ENCODE measurements around the gene TAAR1.
"Not testable (repeated sequence)": the region's sequence is repeated elsewhere in the genome, so short reads cannot be mapped to it uniquely, and the experiment has no call there.

The TAAR1 gene

GRCh38 chr6:132685009-132685408 lies 26.0 kb upstream of the TAAR1 start:
- no peak overlapping the region for H3K4me3 ChIP-seq (ENCODE audit: insufficient read depth, low read depth, low read length)
- WGBS, 2 experiments: 92% methylated on average over 3 of the region's 3 CpGs; no CpG with 5 or more reads in 1 of the 2 experiments
- no peaks in the 10 kb centered on the region for H3K9me3 ChIP-seq (ENCODE audit: control insufficient read depth, low read length)
- no peaks in the 10 kb centered on the region for H3K4me1 ChIP-seq (ENCODE audit: control insufficient read depth, insufficient read depth, low read length)
- no peaks in the 10 kb centered on the region for H3K36me3 ChIP-seq (ENCODE audit: control insufficient read depth, insufficient read depth, low read length)
- no peaks in the 10 kb centered on the region for H3K27me3 ChIP-seq (ENCODE audit: control insufficient read depth, insufficient read depth, low read length, poor library complexity, severe bottlenecking)
- no peak overlapping the region for H3K27ac ChIP-seq (ENCODE audit: insufficient read depth, low read depth, low read length, poor library complexity, severe bottlenecking)

GRCh38 chr6:132684272-132684671 lies 25.3 kb upstream of the TAAR1 start:
- H3K9me3 ChIP-seq (ENCODE audit: control insufficient read depth, low read length): no peaks in the 10 kb centered on the region
- no peaks in the 10 kb centered on the region for H3K27me3 ChIP-seq (ENCODE audit: control insufficient read depth, insufficient read depth, low read length, poor library complexity, severe bottlenecking)
- WGBS, 2 experiments: 79 to 85% methylated on average over 4 of the region's 6 CpGs
- no peaks in the 10 kb centered on the region for H3K4me1 ChIP-seq (ENCODE audit: control insufficient read depth, insufficient read depth, low read length)
- H3K27ac ChIP-seq (ENCODE audit: insufficient read depth, low read depth, low read length, poor library complexity, severe bottlenecking): no peak overlapping the region
- H3K4me3 ChIP-seq (ENCODE audit: insufficient read depth, low read depth, low read length): no peak overlapping the region
- no peaks in the 10 kb centered on the region for H3K36me3 ChIP-seq (ENCODE audit: control insufficient read depth, insufficient read depth, low read length)

- H3K27me3 ChIP-seq (ENCODE audit: control insufficient read depth, insufficient read depth, low read length, poor library complexity, severe bottlenecking): no peaks in the 10 kb centered on the region
- WGBS, 2 experiments: 88 to 95% methylated on average over 6 of the region's 6 CpGs
- H3K36me3 ChIP-seq (ENCODE audit: control insufficient read depth, insufficient read depth, low read length): no peaks in the 10 kb centered on the region
- H3K4me1 ChIP-seq (ENCODE audit: control insufficient read depth, insufficient read depth, low read length): no peaks in the 10 kb centered on the region
- H3K27ac ChIP-seq (ENCODE audit: insufficient read depth, low read depth, low read length, poor library complexity, severe bottlenecking): no peak overlapping the region
- no peaks in the 10 kb centered on the region for H3K9me3 ChIP-seq (ENCODE audit: control insufficient read depth, low read length)
- no peak overlapping the region for H3K4me3 ChIP-seq (ENCODE audit: insufficient read depth, low read depth, low read length)
Measured at GRCh38 chr6:132683543-132683942, 24.6 kb upstream of the TAAR1 start.

GRCh38 chr6:132679094-132679493 lies 20.1 kb upstream of the TAAR1 start:
- not testable (repeated sequence) for H3K27me3 ChIP-seq (ENCODE audit: control insufficient read depth, insufficient read depth, low read length, poor library complexity, severe bottlenecking); H3K27ac ChIP-seq (ENCODE audit: insufficient read depth, low read depth, low read length, poor library complexity, severe bottlenecking); H3K36me3 ChIP-seq (ENCODE audit: control insufficient read depth, insufficient read depth, low read length); H3K9me3 ChIP-seq (ENCODE audit: control insufficient read depth, low read length); H3K4me3 ChIP-seq (ENCODE audit: insufficient read depth, low read depth, low read length); H3K4me1 ChIP-seq (ENCODE audit: control insufficient read depth, insufficient read depth, low read length)

GRCh38 chr6:132675749-132676148 lies 16.8 kb upstream of the TAAR1 start:
- Histone ChIP-seq H3K27ac (ENCODE audit: insufficient read depth, low read depth, low read length, poor library complexity, severe bottlenecking) (no peak overlapping the region), H3K27me3 (ENCODE audit: control insufficient read depth, insufficient read depth, low read length, poor library complexity, severe bottlenecking) (no peaks in the 10 kb centered on the region), H3K9me3 (ENCODE audit: control insufficient read depth, low read length) (no peaks in the 10 kb centered on the region), H3K36me3 (ENCODE audit: control insufficient read depth, insufficient read depth, low read length) (no peaks in the 10 kb centered on the region), H3K4me3 (ENCODE audit: insufficient read depth, low read depth, low read length) (no peak overlapping the region), H3K4me1 (ENCODE audit: control insufficient read depth, insufficient read depth, low read length) (no peaks in the 10 kb centered on the region)

- Histone ChIP-seq H3K36me3 (ENCODE audit: control insufficient read depth, insufficient read depth, low read length) (no peaks in the 10 kb centered on the region), H3K4me1 (ENCODE audit: control insufficient read depth, insufficient read depth, low read length) (no peaks in the 10 kb centered on the region), H3K9me3 (ENCODE audit: control insufficient read depth, low read length) (no peaks in the 10 kb centered on the region), H3K27me3 (ENCODE audit: control insufficient read depth, insufficient read depth, low read length, poor library complexity, severe bottlenecking) (no peaks in the 10 kb centered on the region), H3K4me3 (ENCODE audit: insufficient read depth, low read depth, low read length) (no peak overlapping the region), H3K27ac (ENCODE audit: insufficient read depth, low read depth, low read length, poor library complexity, severe bottlenecking) (no peak overlapping the region)
- 88 to 89% methylated on average over 3 of the region's 3 CpGs for WGBS, 2 experiments
Measured at GRCh38 chr6:132675002-132675401, 16.0 kb upstream of the TAAR1 start.

GRCh38 chr6:132673376-132674094 lies 14.6 kb upstream of the TAAR1 start:
- Histone ChIP-seq H3K9me3 (ENCODE audit: control insufficient read depth, low read length) (no peaks in the 10 kb centered on the region), H3K36me3 (ENCODE audit: control insufficient read depth, insufficient read depth, low read length) (no peaks in the 10 kb centered on the region), H3K27me3 (ENCODE audit: control insufficient read depth, insufficient read depth, low read length, poor library complexity, severe bottlenecking) (no peaks in the 10 kb centered on the region), H3K27ac (ENCODE audit: insufficient read depth, low read depth, low read length, poor library complexity, severe bottlenecking) (no peak overlapping the region), H3K4me3 (ENCODE audit: insufficient read depth, low read depth, low read length) (no peak overlapping the region), H3K4me1 (ENCODE audit: control insufficient read depth, insufficient read depth, low read length) (no peaks in the 10 kb centered on the region)
- 99 to 100% methylated on average over 8 to 10 of the region's 10 CpGs for WGBS, 2 experiments

- H3K27ac ChIP-seq (ENCODE audit: insufficient read depth, low read depth, low read length, poor library complexity, severe bottlenecking): no peak overlapping the region
- 97% methylated on average over 1 of the region's 1 CpG for WGBS, 2 experiments
- H3K4me3 ChIP-seq (ENCODE audit: insufficient read depth, low read depth, low read length): no peak overlapping the region
- no peaks in the 10 kb centered on the region for H3K27me3 ChIP-seq (ENCODE audit: control insufficient read depth, insufficient read depth, low read length, poor library complexity, severe bottlenecking)
- no peaks in the 10 kb centered on the region for H3K9me3 ChIP-seq (ENCODE audit: control insufficient read depth, low read length)
- no peaks in the 10 kb centered on the region for H3K36me3 ChIP-seq (ENCODE audit: control insufficient read depth, insufficient read depth, low read length)
- H3K4me1 ChIP-seq (ENCODE audit: control insufficient read depth, insufficient read depth, low read length): no peaks in the 10 kb centered on the region
Measured at GRCh38 chr6:132671295-132671694, 12.3 kb upstream of the TAAR1 start.

- 44 to 48% methylated on average over 3 of the region's 4 CpGs for WGBS, 2 experiments
- Histone ChIP-seq H3K4me1 (ENCODE audit: control insufficient read depth, insufficient read depth, low read length) (no peaks in the 10 kb centered on the region), H3K4me3 (ENCODE audit: insufficient read depth, low read depth, low read length) (no peak overlapping the region), H3K9me3 (ENCODE audit: control insufficient read depth, low read length) (no peaks in the 10 kb centered on the region), H3K27me3 (ENCODE audit: control insufficient read depth, insufficient read depth, low read length, poor library complexity, severe bottlenecking) (no peaks in the 10 kb centered on the region), H3K27ac (ENCODE audit: insufficient read depth, low read depth, low read length, poor library complexity, severe bottlenecking) (no peak overlapping the region), H3K36me3 (ENCODE audit: control insufficient read depth, insufficient read depth, low read length) (no peaks in the 10 kb centered on the region)
Measured at GRCh38 chr6:132669690-132670291, 10.8 kb upstream of the TAAR1 start.

GRCh38 chr6:132666118-132666517 lies 7.1 kb upstream of the TAAR1 start:
- Histone ChIP-seq H3K4me1 (ENCODE audit: control insufficient read depth, insufficient read depth, low read length) (no peaks in the 10 kb centered on the region), H3K36me3 (ENCODE audit: control insufficient read depth, insufficient read depth, low read length) (no peaks in the 10 kb centered on the region), H3K4me3 (ENCODE audit: insufficient read depth, low read depth, low read length) (no peak overlapping the region), H3K27me3 (ENCODE audit: control insufficient read depth, insufficient read depth, low read length, poor library complexity, severe bottlenecking) (no peaks in the 10 kb centered on the region), H3K9me3 (ENCODE audit: control insufficient read depth, low read length) (no peaks in the 10 kb centered on the region), H3K27ac (ENCODE audit: insufficient read depth, low read depth, low read length, poor library complexity, severe bottlenecking) (no peak overlapping the region)
- 79 to 86% methylated on average over 4 of the region's 4 CpGs for WGBS, 2 experiments
